C4-2B (cell line): ENCODE results near the gene MIPOL1.

Experiments
- ZFX ChIP-seq: fragments of 450-650 bp; IDR thresholded peaks from 2 replicates; pipeline ENCODE4 v1.6.1; 2017
- TF ChIP-seq, protein P1 (sequence below): fragments of 450-650 bp; conservative IDR thresholded peaks from 2 replicates; pipeline ENCODE4 v1.5.1; 2017; ENCODE audit warnings: mild to moderate bottlenecking

- TF ChIP-seq, protein P1, sequence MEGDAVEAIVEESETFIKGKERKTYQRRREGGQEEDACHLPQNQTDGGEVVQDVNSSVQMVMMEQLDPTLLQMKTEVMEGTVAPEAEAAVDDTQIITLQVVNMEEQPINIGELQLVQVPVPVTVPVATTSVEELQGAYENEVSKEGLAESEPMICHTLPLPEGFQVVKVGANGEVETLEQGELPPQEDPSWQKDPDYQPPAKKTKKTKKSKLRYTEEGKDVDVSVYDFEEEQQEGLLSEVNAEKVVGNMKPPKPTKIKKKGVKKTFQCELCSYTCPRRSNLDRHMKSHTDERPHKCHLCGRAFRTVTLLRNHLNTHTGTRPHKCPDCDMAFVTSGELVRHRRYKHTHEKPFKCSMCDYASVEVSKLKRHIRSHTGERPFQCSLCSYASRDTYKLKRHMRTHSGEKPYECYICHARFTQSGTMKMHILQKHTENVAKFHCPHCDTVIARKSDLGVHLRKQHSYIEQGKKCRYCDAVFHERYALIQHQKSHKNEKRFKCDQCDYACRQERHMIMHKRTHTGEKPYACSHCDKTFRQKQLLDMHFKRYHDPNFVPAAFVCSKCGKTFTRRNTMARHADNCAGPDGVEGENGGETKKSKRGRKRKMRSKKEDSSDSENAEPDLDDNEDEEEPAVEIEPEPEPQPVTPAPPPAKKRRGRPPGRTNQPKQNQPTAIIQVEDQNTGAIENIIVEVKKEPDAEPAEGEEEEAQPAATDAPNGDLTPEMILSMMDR = no peak
- TF ChIP-seq ZFX = no peak
These were observed 268.4 kb downstream of the MIPOL1 start for GRCh38 chr14:37466003-37466622.
